Fibroblast of gingiva (primary cell): Measurements from ENCODE around the gene ANKRD63.

Experiments
- DNase-seq: peaks from one replicate; pipeline ENCODE4 v3.0.0-alpha.2; 2011; ENCODE audit warnings: low read depth

The ANKRD63 gene

GRCh38 chr15:40242601-40243000 is 40.3 kb downstream of the ANKRD63 start:
- DNase-seq, result no peak

DNA sequence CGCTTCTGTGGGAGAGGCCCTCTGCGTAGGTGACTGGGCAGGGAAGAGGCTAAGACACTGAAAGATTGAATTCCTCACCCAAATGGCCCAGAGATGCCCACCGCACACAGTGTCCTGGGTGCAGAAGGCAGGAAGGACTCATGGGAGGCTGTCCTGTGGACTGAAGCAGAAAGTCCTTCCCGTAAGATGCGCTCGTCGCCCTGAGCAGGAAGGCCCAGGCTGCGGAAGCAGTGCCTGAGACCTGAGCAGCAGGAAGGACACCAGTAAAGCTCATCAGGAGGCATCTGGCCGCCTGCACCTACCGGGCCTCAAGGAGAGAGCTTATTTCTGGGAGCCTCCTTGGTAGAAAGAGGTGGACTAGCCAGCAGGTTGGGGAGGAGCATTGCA is 40.7 kb downstream of the ANKRD63 start:
- no peak for DNase-seq

DNA sequence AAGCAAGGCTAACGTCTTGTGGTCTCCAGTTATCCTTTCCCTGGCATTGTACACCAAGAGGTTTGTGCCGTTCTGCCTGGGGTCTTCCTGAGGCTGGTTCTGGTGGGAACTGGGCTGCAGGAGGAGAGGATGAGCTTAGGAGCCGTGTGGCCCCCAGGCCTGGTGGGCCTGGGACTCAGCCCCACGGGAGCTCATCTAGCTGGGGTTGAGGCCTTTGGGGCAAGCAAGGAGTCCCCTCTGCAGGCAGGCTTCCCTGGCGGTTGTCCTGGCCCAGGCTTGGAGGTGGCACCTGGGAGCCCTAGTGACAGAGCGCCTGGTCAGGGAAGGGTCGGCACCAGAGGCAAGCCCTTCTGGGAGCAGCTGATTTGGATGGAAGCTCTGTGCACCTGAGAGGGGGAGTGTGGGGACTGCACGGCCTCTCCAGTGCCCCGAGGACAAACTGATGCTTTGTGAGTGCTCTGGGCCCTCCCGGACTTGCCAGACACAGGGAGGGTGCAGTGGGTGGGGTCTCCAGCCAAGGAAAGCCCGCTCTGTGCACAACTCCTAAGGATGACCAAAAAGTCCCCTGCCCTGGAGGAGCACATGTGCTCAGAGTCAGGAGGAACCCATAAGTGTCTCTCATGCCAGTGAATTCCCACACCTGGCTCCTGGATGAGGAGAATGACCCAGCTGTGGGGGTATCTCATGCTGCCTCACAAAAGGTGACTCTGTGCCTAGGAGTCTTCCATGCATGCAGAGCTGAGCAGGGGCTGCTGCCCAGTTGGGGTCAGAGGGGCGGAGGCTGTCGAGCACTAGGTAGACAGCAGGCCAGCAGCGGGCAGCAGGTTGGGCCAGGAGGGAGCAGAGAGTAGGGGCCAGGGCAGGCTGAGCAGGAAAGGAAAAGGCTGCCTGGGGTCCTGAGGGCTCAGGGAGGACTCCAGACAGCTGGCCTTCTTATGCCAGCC is 41.3 kb downstream of the ANKRD63 start:
- no peak for DNase-seq

DNA sequence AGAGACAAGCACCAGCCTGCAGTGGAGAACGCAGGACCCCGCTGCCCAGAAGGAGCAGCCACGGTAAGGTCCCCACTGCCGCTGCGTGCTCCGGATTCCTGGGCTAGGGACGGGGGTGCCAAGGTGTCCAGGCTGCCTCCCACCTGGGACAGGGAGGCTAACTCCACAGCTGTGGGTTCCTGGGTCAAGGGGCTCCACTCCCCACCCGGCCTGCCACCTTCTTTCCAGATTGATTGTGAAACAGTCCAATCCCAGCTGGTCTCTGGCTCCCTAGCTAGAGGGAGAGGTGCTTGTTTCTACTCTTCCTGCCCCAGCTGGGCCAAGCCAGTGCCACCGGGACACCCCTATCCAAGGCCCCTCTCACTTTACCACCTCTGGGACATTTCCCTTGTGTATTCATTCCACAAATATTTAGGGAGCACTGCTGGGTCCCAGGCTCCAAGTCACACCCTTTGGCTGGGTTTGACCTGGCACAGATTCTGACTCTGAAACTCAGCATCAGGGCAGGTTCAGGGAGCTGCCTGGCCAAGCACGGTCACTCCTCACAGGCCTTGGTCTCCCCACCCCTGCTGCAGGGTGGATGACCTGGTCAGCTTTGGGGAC is 42.1 kb downstream of the ANKRD63 start:
- DNase-seq, result no peak

DNA sequence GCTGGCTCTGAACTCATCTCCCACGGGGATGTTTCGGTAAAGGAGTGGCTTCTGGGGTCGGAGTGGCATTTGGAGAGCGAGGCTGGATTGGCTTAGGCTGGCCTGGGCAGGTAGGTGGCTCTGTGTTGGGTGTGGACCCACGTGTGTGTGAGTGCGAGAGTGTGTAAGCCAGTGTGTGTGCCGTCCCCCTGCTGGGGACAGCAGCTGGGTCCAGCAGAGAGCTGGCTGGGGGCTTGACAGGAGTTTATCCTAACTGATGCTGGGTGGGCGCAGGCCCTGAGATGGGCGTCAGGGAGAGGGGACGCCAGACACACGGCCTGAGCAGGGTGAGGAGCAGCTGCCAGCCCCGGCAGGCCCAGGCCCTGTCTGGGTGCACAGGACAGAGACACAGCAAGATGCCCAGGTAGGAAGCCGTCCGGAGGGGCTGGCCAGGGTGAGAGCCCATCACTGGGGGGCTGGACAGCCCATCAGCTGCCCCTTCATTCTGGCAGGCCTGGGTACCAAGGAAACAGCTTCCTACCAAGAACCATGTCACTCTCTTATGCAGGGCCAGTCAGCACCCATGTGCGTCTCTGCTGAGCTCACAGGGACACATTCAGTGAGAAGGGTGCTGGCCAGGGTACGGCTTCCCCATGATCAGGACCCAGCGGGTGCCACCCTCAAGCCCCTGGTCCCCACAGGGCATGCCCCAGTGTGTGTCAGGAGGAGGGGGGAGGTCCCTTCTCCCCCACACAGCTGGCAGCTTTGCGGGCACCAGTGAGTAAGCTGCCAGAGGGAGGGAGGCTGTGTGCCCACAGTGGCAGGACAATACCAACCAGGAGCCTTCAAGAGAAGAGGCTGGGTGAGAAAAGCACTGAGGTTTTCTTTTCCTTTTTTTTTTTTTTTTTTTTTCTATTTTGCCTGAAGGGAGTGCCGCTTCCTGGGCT is 42.9 kb downstream of the ANKRD63 start:
- no peak for DNase-seq

DNA sequence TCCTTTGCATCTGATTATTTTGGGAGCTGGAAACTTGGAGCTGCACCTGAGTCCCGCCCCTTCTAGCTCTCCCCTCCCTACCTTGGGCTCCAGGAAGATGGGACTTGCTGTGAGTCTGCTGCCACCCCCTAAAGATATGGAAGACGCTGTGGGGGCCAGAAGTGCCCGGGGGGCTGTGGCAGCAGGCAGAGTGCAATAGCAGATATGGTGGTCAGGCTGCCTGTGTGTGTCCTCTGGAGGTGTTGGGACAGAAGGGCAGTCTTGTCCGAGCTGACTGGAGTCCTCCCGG is 43.5 kb downstream of the ANKRD63 start:
- DNase-seq, result no peak

- no peak for DNase-seq
Observed at GRCh38 chr15:40238532-40239403, 44.1 kb downstream of the ANKRD63 start, which contains the start of gene PAK6. PAK6 (plus strand) TSS chr15:40239063; CDS start chr15:40264786, 25,723 bp downstream.

- DNase-seq, result no peak
Observed at GRCh38 chr15:40235201-40235885, 47.5 kb downstream of the ANKRD63 start.

GRCh38 chr15:40234783-40235182 is 48.1 kb downstream of the ANKRD63 start:
- DNase-seq, result no peak

DNA sequence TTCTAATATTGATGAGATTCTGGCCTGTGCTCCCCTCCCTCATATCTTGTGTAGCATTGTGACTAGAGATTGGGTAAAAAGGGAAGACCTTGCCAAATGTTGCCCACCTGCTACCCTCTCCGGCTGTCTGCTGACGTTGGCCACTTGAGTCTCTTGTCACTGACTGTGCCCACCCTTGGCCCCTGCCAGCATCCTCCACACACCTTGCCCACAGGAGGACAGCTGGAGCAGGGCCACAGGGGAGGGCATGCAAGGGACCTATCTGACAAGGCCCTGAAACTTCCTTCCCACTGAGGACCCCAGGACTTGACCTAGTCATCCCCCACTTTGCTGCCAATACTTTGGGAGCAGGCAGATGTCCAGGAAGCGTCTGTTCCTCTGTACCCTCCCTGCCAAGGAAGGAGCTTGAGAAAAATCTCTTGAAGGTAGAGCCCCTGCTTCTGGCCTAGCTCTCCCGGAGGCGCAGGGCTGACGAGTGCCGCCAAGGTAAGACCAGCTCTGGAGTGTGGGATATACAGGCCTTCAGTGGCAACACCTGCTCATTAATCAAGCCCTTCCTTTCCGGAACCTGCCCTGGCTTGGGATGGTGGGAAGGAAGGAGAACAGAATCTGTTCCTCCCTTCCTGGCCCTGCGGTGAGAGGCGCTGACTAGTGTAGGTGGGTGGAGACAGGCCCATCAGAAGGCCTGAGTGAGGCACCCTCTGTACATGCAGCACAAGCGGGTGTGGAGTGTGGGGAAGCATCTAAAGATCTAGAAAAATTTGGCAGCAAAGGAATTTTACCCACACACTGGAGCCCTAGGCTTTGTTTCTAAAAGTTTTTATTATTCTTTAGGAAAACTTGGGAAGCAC is 48.9 kb downstream of the ANKRD63 start:
- DNase-seq, result no peak

DNA sequence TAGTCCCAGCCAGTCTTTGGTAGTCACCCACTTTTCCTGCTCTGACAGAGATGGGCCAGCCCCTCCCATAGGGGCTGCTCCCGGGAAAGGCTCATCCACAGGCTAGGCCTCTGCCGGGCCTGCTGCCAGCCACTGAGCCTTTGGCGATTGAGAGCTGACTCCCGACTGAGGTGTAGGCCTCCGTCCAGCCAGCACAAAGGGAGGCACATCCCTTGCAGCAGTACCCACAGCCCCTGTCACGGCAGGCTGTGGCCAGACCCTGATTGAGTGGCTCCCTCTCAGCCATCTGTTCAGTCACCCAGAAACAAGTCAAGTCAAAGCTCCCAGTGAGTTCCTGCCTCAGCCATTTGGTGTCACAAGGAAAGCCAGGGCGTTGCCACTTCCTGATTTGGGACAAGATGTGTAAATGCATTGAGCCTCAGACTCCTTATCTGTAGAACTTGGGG is 50.2 kb downstream of the ANKRD63 start:
- DNase-seq, result no peak
